ENCODE data around the gene GMDS. TPM values are rescaled to one million over a fixed set of nuclear protein-coding genes. Genes with fewer than 3 reads are reported as not detected.

GMDS gene
- total and polyA plus RNA-seq, 2 experiments from 2014 or later: 30.1 to 36.5 TPM

DNA sequence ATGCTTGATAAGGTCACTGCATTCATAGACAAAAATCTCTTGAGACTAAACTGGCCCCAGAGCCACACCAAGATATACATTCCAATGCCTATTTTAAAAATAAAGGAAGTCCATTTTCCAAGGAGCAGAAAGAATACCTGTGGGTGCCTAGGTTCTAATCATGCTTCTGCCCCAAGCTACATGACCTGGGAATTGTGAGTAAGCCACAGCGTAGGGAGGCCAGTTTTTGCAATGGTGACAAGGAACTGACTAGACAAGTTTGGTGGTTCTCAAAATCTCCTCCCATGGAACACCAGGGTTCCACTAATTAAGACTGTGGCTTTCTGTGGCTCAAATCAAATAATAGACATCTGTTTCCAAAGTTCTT, 83.3 kb downstream of the GMDS start (continued):
- TF ChIP-seq, protein P1, sequence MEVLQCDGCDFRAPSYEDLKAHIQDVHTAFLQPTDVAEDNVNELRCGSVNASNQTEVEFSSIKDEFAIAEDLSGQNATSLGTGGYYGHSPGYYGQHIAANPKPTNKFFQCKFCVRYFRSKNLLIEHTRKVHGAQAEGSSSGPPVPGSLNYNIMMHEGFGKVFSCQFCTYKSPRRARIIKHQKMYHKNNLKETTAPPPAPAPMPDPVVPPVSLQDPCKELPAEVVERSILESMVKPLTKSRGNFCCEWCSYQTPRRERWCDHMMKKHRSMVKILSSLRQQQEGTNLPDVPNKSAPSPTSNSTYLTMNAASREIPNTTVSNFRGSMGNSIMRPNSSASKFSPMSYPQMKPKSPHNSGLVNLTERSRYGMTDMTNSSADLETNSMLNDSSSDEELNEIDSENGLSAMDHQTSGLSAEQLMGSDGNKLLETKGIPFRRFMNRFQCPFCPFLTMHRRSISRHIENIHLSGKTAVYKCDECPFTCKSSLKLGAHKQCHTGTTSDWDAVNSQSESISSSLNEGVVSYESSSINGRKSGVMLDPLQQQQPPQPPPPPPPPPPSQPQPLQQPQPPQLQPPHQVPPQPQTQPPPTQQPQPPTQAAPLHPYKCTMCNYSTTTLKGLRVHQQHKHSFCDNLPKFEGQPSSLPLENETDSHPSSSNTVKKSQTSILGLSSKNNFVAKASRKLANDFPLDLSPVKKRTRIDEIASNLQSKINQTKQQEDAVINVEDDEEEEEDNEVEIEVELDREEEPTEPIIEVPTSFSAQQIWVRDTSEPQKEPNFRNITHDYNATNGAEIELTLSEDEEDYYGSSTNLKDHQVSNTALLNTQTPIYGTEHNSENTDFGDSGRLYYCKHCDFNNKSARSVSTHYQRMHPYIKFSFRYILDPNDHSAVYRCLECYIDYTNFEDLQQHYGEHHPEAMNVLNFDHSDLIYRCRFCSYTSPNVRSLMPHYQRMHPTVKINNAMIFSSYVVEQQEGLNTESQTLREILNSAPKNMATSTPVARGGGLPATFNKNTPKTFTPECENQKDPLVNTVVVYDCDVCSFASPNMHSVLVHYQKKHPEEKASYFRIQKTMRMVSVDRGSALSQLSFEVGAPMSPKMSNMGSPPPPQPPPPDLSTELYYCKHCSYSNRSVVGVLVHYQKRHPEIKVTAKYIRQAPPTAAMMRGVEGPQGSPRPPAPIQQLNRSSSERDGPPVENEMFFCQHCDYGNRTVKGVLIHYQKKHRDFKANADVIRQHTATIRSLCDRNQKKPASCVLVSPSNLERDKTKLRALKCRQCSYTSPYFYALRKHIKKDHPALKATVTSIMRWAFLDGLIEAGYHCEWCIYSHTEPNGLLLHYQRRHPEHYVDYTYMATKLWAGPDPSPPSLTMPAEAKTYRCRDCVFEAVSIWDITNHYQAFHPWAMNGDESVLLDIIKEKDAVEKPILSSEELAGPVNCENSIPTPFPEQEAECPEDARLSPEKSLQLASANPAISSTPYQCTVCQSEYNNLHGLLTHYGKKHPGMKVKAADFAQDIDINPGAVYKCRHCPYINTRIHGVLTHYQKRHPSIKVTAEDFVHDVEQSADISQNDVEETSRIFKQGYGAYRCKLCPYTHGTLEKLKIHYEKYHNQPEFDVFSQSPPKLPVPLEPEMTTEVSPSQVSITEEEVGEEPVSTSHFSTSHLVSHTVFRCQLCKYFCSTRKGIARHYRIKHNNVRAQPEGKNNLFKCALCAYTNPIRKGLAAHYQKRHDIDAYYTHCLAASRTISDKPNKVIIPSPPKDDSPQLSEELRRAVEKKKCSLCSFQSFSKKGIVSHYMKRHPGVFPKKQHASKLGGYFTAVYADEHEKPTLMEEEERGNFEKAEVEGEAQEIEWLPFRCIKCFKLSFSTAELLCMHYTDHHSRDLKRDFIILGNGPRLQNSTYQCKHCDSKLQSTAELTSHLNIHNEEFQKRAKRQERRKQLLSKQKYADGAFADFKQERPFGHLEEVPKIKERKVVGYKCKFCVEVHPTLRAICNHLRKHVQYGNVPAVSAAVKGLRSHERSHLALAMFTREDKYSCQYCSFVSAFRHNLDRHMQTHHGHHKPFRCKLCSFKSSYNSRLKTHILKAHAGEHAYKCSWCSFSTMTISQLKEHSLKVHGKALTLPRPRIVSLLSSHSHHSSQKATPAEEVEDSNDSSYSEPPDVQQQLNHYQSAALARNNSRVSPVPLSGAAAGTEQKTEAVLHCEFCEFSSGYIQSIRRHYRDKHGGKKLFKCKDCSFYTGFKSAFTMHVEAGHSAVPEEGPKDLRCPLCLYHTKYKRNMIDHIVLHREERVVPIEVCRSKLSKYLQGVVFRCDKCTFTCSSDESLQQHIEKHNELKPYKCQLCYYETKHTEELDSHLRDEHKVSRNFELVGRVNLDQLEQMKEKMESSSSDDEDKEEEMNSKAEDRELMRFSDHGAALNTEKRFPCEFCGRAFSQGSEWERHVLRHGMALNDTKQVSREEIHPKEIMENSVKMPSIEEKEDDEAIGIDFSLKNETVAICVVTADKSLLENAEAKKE (CRISPR knock-in tag; IDR thresholded peaks at IDR 0.05): no peak
- no peak for TF ChIP-seq POLR2AphosphoS5 (IDR thresholded peaks at IDR 0.05; ENCODE audit: low read depth)

DNA sequence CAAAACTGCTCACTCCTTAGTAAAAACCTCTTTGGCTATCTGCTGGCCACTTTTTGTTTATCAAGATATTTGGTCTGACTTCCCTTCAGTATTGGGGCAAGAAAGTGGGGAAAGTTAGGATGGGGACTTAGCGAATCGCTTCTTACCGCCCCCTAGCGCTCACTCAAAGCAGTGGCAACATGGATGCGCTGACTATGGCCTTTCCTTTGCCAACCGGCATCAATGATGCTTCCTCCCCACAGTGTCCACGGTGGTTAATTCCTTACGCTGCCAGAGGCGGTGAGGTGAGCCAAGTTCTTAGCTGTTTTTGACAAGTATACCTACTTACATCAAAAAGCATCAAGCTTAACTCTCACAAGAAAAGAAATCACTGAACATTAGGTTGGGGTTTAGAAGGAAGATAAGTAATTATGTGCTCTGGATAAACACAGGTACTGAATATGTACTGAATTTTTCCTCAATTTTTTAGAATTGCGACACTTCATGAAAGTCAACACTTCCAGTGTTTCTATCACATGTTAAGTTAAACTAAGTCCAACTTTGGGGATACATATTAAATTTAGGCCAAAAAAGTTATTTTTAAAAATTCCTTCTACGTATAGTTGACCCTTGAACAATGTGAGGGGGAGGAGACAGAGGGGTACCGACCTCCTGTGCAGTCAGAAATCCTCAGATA, 86.7 kb downstream of the GMDS start:
- Histone ChIP-seq H3K79me2 (replicated peaks; ENCODE audit: insufficient read depth) (peaks cover 41% of the 10 kb centered on the region), H2AFZ (no peak overlapping the region), H3K4me1 (ENCODE audit: insufficient read depth) (peaks cover 10% of the 10 kb centered on the region), H3F3A (replicated peaks; ENCODE audit: low read depth) (no peaks in the 10 kb centered on the region), H3K4me2 (no peak overlapping the region), H4K20me1 (replicated peaks; ENCODE audit: insufficient read depth) (0 out of 2 replicates have a peak, but pooled peaks cover 6% of the 10 kb centered on the region), H3K36me3 (ENCODE audit: insufficient read depth) (no peaks in the 10 kb centered on the region), H3K27ac (ENCODE audit: low read depth) (no peak overlapping the region), H3K9me2 (ENCODE audit: insufficient read depth) (no peaks in the 10 kb centered on the region), H3K4me3 (no peak overlapping the region), H3K27me3 (ENCODE audit: insufficient read depth) (no peaks in the 10 kb centered on the region)
- Mint-ChIP-seq H3K36me3 (ENCODE audit: low read depth) (peaks cover 5% of the 10 kb centered on the region; the same call in 2 of the 3 replicates), H3K9me3 (peaks cover 3% of the 10 kb centered on the region; the same call in 2 of the 3 replicates), H3K4me1 (peaks cover 24% of the 10 kb centered on the region), H3K27ac (no peak overlapping the region), H3K27me3 (ENCODE audit: insufficient read depth, low read depth, poor library complexity) (no peaks in the 10 kb centered on the region), H3K4me3 (no peak overlapping the region)
- DNase-seq (ENCODE audit: low spot score) (peak; percentile 96), ATAC-seq (peak; percentile 100)
- TF ChIP-seq ZNF114 (CRISPR knock-in tag; IDR thresholded peaks at IDR 0.05) (no peak), NANOG (IDR thresholded peaks at IDR 0.05; ENCODE audit: borderline replicate concordance) (no peak), EZH2 (IDR thresholded peaks at IDR 0.05; ENCODE audit: low read depth, unreplicated experiment) (no peak), POLR2AphosphoS5 (IDR thresholded peaks at IDR 0.05; ENCODE audit: low read depth) (no peak), CREB1 (CRISPR knock-in tag; IDR thresholded peaks at IDR 0.05; ENCODE audit: low read depth) (peak; percentile 59), ZNF331 (CRISPR knock-in tag; IDR thresholded peaks at IDR 0.05; ENCODE audit: low read depth) (no peak)
- TF ChIP-seq, protein P2, sequence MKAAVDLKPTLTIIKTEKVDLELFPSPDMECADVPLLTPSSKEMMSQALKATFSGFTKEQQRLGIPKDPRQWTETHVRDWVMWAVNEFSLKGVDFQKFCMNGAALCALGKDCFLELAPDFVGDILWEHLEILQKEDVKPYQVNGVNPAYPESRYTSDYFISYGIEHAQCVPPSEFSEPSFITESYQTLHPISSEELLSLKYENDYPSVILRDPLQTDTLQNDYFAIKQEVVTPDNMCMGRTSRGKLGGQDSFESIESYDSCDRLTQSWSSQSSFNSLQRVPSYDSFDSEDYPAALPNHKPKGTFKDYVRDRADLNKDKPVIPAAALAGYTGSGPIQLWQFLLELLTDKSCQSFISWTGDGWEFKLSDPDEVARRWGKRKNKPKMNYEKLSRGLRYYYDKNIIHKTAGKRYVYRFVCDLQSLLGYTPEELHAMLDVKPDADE (IDR thresholded peaks at IDR 0.05): no peak
- TF ChIP-seq, protein P3, sequence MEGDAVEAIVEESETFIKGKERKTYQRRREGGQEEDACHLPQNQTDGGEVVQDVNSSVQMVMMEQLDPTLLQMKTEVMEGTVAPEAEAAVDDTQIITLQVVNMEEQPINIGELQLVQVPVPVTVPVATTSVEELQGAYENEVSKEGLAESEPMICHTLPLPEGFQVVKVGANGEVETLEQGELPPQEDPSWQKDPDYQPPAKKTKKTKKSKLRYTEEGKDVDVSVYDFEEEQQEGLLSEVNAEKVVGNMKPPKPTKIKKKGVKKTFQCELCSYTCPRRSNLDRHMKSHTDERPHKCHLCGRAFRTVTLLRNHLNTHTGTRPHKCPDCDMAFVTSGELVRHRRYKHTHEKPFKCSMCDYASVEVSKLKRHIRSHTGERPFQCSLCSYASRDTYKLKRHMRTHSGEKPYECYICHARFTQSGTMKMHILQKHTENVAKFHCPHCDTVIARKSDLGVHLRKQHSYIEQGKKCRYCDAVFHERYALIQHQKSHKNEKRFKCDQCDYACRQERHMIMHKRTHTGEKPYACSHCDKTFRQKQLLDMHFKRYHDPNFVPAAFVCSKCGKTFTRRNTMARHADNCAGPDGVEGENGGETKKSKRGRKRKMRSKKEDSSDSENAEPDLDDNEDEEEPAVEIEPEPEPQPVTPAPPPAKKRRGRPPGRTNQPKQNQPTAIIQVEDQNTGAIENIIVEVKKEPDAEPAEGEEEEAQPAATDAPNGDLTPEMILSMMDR (conservative IDR thresholded peaks at IDR 0.05; ENCODE audit: low read depth in 2 of 2): peak; percentile 89 to 92
